Fibroblast of the aortic adventitia (primary cell): ENCODE data around the gene AMPD3. TPM values are rescaled to one million over a fixed set of nuclear protein-coding genes. Genes with fewer than 3 reads are reported as not detected.

ENCODE experiments used
- DNase-seq: peaks from one replicate; pipeline ENCODE4 v3.0.0-alpha.2; 2010; ENCODE audit warnings: low read depth
- H3K4me3 ChIP-seq: 2 replicates; pipeline ENCODE4 v1.5.1; 2011; ENCODE audit warnings: low read depth, mild to moderate bottlenecking, control low read depth, low read length, moderate library complexity
- total RNA-seq: library from RNA; depleted of rRNA; stranded (reverse); fragments of >200 nt; gene quantifications from 2 replicates; pipeline ENCODE4 v1.2.3, GENCODE V29; 2012; ENCODE audit warnings: low replicate concordance
- TF ChIP-seq, protein P1 (sequence below): IDR thresholded peaks from 2 replicates; pipeline ENCODE4 v1.5.1; 2011; ENCODE audit warnings: mild to moderate bottlenecking, low read length, control low read depth, inconsistent platforms; ENCODE audit not compliant: insufficient read depth

Gene AMPD3
- total RNA-seq, 1 donor: 7.0 TPM

DNA sequence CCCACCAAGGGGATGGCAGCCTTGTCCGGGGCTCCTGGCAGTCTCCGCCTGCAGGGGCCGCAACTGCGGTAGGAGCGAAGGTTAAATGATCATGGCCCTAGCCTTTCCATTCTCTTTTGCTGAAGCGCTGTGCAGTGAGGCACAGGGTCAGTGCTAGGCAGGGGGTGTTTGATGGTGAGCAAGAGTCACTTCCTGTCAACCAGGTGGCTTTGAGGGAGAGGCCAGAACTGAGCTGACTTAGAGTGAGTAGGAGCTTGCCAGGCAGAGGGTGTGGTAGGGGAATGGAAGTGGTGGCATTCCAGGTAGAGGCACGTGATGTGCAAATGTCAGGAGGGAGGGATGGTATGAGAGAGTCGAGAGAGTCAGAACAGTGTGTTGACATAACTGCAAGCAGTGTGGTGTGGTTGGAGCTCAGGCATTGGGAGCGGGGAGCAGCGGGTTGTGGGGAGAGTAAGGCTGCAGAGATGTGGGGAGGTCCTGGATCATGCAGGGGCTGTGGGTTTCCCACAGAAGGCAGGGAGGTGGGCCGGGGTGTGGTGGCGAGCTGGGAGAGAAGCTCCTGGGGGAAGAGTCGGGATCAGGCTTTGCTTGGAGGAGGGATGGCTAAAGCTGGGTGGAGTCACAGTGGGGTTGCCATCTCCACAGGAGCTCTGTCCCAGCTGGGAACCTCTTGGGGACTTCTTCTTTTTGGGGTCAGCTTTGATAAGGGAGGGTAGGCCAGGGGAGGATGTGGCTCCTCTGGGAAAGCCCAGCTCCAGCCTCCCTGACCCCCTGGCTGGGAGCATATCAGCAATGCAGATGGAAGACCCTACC is 33.3 kb downstream of the AMPD3 start:
- H3K4me3 ChIP-seq: no peak overlapping the region
- TF ChIP-seq, protein P1, sequence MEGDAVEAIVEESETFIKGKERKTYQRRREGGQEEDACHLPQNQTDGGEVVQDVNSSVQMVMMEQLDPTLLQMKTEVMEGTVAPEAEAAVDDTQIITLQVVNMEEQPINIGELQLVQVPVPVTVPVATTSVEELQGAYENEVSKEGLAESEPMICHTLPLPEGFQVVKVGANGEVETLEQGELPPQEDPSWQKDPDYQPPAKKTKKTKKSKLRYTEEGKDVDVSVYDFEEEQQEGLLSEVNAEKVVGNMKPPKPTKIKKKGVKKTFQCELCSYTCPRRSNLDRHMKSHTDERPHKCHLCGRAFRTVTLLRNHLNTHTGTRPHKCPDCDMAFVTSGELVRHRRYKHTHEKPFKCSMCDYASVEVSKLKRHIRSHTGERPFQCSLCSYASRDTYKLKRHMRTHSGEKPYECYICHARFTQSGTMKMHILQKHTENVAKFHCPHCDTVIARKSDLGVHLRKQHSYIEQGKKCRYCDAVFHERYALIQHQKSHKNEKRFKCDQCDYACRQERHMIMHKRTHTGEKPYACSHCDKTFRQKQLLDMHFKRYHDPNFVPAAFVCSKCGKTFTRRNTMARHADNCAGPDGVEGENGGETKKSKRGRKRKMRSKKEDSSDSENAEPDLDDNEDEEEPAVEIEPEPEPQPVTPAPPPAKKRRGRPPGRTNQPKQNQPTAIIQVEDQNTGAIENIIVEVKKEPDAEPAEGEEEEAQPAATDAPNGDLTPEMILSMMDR: no peak
- DNase-seq: no peak

DNA sequence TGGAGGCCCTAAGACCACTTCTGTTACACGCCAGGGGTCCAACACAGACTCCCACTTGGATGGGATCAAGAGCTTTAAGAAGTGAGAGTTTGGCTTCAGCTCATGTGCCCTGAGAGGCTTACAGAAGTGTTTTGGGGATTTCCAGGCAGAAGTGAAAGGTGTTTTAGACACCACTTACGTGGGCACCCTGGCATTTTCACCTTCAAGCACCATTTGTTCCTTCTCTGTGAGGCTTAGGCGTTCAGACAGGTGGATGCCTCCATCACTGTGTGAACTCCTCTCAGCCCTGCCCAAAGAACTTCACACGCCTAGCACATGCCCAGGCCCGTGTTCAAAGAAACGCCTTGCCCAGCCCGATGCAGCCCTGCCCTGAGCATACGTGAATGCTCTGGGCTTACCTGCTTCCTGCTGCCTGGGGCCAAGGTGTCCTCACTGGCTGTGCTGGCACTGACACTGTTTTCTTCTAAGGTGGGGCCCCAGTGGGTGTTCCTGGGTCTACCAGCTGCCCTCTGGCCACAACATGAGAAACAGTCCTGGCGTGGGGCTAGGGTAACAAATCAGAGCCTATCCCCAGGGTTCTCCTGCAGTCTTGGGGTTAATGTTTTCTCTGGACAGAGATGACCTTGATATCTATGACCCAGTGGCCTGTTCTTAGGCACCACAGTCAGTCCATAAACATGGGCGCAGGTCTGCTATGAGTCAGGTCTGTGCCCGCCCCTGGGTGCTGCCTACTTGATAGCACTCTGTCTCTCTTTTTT is 34.0 kb downstream of the AMPD3 start:
- TF ChIP-seq, protein P1: no peak
- no peak overlapping the region for H3K4me3 ChIP-seq
- DNase-seq: no peak

DNA sequence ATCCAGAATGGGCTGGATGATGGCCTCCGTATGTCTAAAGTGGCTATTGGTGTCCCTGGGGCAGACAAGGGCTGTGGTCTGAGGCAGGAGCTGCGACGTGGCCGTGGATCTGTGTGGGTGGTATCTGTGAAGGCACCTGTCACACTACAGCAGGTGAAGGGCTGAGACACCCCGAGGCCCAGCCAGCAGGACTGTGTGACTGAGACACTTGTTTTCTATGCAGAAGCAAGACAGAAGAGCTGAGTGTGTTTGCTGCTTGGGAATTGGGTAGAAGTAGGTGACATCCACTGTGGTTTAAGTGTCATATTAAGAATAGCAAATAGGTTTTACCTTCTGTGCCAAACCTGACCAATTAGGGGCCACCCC is 35.0 kb downstream of the AMPD3 start:
- TF ChIP-seq, protein P1: no peak
- no peak overlapping the region for H3K4me3 ChIP-seq
- no peak for DNase-seq

DNA sequence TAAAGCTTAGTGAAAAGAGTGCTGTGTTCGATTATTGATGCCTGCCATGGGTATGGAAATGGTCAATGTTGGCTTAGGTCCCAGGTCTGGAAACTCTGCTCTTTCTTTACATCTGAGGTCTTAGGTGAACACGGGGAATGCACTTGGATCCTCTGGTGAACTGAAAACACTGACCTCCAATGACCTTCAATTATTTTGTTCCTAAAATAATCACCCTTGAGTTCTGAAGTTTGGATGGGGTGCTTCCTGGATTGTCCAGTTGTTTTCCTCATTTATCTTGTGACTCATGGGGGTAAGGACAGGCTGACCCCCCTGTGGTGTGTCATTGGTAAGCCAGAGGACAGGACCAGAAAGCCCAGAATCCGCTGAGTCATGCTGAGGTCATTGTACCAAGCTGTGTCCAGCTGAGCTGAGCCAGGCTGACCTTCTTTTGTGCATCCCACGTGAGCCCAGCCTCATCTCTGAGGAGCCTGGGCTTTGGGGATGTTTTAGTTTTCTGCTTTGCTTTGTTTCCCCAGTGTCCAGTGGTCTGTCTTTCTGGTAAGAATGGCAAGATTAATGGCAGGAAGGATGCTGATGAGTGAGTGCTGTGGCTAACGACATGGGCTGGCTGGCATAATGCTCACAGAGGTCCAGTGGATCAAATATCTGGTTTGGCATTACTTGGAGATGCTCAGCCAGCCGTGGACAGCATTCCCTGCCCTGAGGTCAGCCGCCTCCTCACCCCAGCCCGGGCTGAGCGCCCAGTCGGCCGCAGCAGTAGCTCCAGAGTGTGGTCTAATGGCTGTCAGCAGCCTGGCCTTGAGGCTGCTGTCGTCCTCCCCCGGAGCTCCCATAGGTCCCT is 35.6 kb downstream of the AMPD3 start:
- TF ChIP-seq, protein P1: no peak
- peak; percentile 97 for DNase-seq
- no peak overlapping the region for H3K4me3 ChIP-seq

DNA sequence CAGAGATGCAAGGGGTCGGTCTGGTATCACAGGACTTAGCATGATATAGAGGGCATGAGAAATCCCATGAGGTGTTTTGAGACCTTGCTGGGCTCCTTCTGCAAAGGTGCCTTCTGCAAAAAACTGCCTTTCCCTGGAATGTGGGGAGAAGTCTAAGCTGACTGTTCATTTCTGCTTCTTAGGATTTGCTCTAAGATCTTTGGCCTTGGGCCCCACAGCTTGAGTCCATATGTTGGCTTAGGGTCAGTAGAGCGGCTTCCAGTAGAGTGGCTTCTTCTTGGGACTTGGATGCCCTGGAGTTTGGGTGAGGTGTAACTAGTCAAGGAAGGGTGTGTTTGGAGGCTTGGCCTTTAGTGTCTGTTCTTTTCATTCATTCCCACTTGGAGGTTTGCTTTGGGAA is 37.0 kb downstream of the AMPD3 start:
- H3K4me3 ChIP-seq: no peak overlapping the region
- TF ChIP-seq, protein P1: no peak
- no peak for DNase-seq

DNA sequence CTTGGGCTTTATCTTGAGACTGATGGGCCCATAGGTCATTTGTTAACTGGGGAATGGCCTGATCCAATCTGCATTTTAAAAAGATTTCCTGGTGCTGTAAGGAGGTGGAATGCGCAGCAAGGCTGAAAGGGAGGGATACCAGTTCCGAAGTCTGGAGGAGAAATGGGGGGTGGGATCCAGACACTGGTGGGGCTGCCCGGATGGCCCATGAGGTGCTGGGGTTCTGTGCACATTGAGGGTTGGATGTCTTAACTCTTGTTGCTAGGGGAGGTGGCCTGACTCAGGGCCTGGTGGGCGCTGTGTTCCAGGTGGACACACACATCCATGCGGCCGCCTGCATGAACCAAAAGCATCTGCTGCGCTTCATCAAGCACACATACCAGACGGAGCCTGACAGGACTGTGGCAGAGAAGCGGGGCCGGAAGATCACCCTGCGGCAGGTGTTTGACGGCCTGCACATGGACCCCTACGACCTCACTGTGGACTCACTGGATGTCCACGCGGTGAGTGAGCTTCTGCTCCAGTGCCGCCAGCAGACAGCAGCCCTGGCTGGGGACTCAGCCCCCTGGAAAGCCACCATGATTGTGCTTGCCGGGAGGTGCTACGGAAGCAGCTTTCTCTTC is 38.1 kb downstream of the AMPD3 start:
- TF ChIP-seq, protein P1: no peak
- no peak for DNase-seq
- no peak overlapping the region for H3K4me3 ChIP-seq
